NCI-H345 (cell line): ENCODE data around the gene ADAMTSL1.

Source experiments
- DNase-seq: peaks from one replicate; lab custom pipeline; 2025; lab: John Stamatoyannopoulos, UW

Gene ADAMTSL1

DNA sequence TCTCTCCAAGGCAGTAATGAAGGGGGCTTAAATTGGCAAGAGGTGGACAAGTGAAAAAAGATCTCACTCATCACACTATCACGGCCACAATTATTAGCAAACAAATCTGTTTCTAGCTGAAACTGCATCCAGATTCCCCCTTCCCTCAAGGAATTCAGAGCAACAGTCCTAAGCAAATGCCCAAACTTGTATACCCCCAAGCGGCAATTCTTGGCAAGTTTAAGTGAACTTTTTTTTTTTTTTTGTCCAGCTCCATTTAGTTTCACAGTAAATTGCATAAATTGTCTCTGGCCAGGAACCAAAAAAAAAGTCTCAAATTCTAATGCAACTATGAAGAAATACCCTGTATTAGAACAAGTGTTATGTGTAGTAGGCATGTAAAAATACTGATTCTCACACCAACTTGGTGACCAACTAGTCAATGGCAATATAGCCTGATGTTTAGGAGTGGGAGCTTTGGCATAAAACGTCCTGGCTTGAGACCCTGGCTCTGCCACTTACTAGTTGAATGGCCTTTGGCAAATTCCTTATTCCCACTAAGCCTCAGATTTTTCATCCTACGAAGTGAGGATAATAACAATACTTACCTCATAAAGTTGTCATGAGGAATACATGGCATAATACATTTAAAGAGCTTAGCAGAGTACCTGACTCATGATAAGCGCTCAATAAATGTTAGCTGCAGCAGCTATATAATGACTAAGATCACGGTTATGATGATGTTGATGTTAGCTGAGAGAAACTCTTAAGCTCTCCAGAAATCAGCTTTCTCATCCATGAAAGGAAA lies 193.2 kb downstream of the ADAMTSL1 start:
- no peak for DNase-seq

DNA sequence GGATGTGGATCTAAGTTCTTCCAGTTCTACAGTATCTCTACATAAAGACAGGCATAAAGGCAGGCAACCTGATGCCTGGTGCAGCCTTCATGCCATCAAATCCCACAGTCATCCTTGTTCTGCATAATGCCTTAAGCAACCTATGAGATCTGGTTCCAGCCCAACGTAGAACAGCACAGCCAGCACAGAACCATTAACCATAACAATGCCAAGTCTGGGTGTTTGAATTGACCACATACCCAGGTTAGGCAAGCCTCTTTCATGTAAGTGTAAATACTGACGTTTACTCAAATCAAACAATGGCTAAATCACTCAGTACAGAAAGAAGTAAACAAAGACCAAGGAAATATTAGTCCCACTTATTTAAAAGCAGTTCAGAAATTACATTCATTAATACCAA lies 195.0 kb downstream of the ADAMTSL1 start:
- DNase-seq = no peak

- DNase-seq = no peak
These were observed 198.8 kb downstream of the ADAMTSL1 start for GRCh38 chr9:18672706-18673105.

- DNase-seq = no peak
These were observed 199.2 kb downstream of the ADAMTSL1 start for GRCh38 chr9:18673179-18673578.

- DNase-seq = no peak
These were observed 201.4 kb downstream of the ADAMTSL1 start for GRCh38 chr9:18675332-18675731.

- no peak for DNase-seq
These were observed 202.0 kb downstream of the ADAMTSL1 start for GRCh38 chr9:18675973-18676372.

DNA sequence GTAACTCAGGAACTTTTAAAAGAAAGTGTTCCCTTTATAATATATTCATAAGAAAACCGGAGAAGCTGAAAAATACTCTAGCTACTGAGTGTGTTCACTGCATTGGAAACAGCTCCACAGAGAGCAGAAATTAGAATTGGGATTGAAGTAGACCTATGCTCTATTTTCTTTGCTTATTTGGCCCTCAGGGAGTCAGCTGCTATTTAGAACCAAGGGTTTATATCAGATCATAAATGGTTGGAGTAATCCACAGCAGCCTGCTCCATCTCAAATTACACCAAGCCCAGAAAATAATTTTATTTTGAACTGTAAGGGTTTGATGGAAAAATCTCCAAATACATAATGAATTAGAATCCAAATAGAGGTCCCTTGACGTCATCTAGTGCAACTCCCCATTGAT lies 202.6 kb downstream of the ADAMTSL1 start:
- no peak for DNase-seq

- no peak for DNase-seq
These were observed 205.1 kb downstream of the ADAMTSL1 start for GRCh38 chr9:18678821-18679590.

DNA sequence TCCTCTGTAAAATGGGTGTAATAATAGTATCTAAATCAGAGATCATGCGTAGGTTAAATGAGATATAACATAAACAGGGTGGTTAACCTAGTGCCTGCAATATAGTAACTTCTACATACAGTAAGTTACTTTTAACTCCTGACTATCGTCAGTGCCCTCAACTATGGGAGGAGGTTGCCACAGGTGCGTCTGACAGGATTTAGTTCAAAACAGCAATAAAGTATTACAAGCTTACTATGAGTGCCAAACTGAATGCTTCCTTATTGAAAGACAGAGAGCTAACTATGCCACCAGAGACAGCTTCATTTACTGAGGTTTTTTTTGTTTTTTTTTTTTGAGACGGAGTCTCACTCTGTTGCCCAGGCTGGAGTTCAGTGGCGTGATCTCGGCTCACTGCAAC lies 209.0 kb downstream of the ADAMTSL1 start:
- no peak for DNase-seq

- no peak for DNase-seq
These were observed 209.4 kb downstream of the ADAMTSL1 start for GRCh38 chr9:18683312-18683711.

DNA sequence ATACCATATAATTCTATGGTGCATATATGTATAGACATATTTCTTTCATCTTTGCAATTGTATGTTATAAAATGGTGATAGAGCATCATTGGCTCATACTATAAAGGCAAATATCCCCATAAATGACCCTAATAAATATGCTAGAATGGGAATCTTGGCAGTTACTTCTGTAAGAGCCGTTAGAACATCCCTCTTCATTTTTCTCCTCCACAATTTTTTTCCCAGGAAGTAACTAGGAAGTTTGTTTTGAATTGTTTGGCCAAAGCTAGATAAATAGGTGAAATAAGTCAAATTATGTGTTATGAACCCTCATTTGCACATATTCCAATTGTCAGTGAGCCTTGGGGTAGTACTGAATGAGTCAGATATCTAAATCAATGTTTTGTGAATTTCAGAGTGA lies 209.9 kb downstream of the ADAMTSL1 start:
- DNase-seq = no peak

- DNase-seq = no peak
These were observed 210.8 kb downstream of the ADAMTSL1 start for GRCh38 chr9:18684593-18685317.

DNA sequence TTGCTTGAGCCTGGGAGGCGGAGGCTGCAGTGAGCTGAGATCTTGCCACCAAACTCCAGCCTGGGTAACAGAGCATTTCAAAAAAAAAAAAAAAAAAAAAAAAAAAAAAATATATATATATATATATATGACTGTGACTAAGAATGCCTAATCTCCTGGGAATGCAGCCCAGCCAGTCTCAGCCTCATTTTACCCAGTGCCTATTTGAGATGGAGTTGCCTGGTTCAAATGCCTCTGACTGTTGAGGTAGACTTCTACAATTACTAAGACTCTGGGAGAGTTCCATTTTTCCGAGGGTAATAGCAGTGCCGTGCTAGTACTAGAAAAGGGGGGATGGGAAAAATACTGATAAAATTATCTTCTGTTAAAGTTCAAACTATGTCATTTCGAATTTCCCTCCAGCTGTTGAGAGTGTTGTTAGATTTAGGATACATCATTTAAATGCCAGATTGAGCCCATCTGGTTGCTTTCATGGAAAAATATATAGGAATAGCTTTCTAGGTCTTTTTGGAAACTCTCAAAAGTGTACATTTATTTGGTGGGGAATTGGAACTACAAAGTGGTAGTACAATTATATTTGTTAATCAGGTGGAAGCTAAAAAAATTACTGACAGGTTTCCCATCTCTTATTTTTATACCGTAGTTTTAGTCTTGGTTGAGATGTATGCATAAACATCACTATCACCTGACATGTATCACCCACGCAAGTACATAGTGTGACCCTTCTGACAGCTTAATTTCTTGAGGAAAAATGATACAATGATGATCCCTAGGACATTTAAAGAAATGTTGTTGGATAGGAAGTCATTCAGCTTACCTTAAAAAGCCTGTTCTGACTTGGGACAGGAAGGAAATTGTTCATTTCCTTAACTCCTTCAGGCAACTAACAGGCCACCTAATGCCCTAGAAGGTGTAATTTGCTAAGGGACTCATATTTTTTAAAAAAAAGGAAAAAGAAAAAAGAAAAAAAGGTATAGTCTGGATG lies 214.9 kb downstream of the ADAMTSL1 start:
- DNase-seq = no peak

- DNase-seq = no peak
These were observed 216.0 kb downstream of the ADAMTSL1 start for GRCh38 chr9:18689921-18690320.

- DNase-seq = no peak
These were observed 218.3 kb downstream of the ADAMTSL1 start for GRCh38 chr9:18692268-18692667.

DNA sequence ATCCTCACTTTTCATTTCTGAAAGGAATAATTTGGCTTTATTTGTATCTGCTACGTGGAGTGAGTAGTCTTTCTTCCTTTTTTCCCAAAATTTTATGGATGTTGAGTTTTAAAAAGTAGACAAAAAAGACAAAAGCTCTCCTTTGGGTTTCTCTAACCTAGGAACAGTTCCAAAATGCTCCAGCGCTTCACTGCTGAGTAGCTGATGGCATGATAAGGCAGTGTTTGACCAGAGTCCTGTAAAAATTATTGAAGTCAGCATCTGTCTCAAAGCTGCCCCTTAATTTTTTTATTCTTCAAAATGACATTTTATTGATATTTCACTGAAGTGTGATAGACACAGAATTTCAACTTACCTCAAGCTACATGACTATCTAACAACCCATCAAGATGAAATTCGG lies 219.0 kb downstream of the ADAMTSL1 start:
- DNase-seq = no peak

- no peak for DNase-seq
These were observed 221.2 kb downstream of the ADAMTSL1 start for GRCh38 chr9:18694959-18695668.

GRCh38 chr9:18698992-18699391 lies 225.0 kb downstream of the ADAMTSL1 start:
- DNase-seq = no peak

- no peak for DNase-seq
These were observed 225.8 kb downstream of the ADAMTSL1 start for GRCh38 chr9:18699764-18700163.

DNA sequence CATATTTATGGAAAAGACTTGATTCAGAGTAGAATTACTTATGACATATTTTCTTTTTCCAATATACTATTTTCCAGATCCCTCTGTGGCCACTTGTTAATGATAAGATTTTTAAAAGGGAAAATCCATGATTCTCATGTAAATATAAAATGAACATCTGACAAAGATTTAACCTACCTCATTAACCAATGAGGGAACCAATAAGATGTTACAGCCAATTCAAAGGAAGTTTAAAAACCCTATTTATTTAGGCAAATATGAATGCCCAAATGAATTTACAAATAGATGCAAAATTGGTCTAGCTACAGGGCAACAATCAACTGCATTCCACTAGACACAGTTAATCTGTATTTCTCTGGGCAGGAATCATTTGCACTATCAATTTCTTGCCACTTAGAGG lies 226.8 kb downstream of the ADAMTSL1 start:
- no peak for DNase-seq
